ENCODE data around the gene IRF7. TPM values are rescaled to one million over a fixed set of nuclear protein-coding genes. Genes with fewer than 3 reads are reported as not detected.

The IRF7 gene
- 56.2 TPM for total RNA-seq
- long read RNA-seq, transcript IRF7-205 (11 exons, 1,974 nt), result major isoform, 44 of 166 reads
- long read RNA-seq, transcript IRF7-201 (10 exons, 1,992 nt), result minor isoform, 12 of 166 reads
- long read RNA-seq, transcript IRF7-202 (10 exons, 1,807 nt), result minor isoform, 5 of 166 reads
- long read RNA-seq, partial matches to known transcripts, result 31 of 166 reads
- long read RNA-seq, other reads (novel, unspliced or antisense), result 71 of 166 reads

DNA sequence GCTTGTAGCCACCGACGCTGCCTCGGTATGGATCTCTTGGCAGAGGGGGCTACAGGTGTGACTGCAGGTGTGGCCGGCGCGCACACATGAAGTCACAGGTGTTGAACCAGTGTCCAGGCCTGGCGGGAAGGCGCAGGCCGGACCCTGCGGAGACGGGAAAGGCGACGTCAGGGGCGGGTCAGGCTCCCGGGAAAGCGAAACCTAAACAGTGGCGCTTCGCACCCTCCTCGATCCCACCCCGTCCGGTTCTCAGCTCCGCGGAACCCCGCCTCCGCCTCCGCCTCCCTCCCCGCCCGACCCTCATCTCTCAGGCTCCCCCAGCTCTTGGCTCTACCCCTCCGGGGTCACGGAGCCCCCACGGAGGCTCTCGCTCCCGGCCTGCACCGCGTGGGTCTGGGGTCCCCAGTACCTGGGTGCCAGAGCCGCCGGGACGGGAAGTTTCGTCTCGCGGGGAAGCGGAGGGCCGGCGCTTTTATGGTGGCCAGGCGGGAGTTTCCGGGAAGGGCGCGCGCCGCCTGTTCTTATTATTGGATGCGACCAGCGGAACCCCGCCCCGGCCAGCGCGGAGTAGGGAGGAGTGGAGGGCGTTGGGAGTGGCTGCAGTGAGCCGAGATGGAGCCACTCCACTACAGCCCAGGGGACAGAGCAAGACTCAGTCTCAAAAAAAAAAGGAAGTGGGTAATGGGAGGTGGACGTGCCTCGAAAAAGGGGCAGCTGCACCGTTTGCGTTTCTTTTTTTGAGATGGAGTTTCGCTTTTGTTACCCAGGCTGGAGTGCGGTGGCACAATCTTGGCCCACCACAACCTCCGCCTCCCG, at the start of gene IRF7:
Gene IRF7 (minus strand): TSS at position 447 of the 816 bp plus-strand sequence. CDS start 586 bp downstream, outside the sequence.
- ATAC-seq (peak; percentile 86), DNase-seq (peak; percentile 99)
- Histone ChIP-seq H3K4me1 (peaks cover 28% of the 10 kb centered on the region), H3K27me3 (no peaks in the 10 kb centered on the region), H3K27ac (peak within 1 kb of the TSS; percentile 92), H3K36me3 (peaks cover 27% of the 10 kb centered on the region), H3K9me3 (no peaks in the 10 kb centered on the region), H3K4me3 (peak within 1 kb of the TSS; percentile 76)
- intact Hi-C loops (cut with DNase I), result no loop called here
- TF ChIP-seq, protein P1, sequence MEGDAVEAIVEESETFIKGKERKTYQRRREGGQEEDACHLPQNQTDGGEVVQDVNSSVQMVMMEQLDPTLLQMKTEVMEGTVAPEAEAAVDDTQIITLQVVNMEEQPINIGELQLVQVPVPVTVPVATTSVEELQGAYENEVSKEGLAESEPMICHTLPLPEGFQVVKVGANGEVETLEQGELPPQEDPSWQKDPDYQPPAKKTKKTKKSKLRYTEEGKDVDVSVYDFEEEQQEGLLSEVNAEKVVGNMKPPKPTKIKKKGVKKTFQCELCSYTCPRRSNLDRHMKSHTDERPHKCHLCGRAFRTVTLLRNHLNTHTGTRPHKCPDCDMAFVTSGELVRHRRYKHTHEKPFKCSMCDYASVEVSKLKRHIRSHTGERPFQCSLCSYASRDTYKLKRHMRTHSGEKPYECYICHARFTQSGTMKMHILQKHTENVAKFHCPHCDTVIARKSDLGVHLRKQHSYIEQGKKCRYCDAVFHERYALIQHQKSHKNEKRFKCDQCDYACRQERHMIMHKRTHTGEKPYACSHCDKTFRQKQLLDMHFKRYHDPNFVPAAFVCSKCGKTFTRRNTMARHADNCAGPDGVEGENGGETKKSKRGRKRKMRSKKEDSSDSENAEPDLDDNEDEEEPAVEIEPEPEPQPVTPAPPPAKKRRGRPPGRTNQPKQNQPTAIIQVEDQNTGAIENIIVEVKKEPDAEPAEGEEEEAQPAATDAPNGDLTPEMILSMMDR (IDR thresholded peaks at IDR 0.05), result no peak

DNA sequence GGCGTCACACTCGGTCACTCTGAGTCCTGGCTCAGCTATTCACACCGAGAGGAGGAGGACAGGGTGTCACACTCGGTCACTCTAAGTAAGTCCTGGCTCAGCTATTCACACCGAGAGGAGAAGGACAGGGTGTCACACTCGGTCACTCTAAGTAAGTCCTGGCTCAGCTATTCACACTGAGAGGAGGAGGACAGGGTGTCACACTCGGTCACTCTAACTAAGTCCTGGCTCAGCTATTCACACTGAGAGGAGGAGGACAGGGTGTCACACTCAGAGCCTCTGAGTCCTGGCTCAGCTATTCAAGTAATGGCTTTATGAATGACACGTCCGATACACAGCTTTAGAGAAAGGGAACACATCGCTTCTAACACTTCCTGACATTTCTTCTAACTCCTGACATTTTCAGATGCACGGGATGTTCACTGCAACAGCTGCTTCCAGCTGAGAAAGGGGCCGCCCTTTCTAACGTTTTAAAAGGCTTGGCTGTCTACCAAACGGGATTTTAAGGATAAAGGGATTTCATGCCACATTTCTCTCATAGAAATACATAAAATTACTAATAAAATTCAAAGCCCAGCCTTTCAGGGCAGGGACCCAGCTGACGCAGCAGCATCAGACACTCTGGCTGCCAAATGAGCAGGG, 49.4 kb upstream of the IRF7 start:
- TF ChIP-seq, protein P1 (IDR thresholded peaks at IDR 0.05), result no peak
- ATAC-seq, result no peak
- intact Hi-C loops (cut with DNase I), result no loop called here

DNA sequence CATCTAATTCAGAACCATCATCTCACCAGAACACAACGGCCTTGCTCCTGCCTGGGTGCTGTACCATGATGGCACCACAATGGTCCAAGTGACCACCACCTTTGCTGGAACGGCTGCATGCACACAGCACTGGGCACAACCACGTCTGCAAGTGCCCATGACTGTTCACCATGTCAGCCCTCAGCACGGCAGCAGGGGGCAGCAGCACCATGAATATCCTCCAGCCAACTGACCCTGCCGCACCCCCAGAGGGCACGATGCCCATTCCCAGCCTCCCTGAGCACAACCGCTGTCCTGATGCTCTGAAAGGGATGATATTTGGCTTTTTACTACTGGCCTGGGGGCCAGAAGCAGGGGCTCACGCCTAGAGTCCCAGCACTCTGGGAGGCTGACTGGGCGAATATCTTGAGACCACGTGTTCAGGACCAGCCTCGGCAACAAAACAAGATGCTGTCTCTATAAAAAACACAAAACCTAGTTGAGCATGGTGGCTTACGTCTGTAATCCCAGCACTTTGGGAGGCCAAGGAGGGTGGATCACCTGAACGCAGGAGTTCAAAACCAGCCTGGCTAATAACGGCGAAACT, 47.0 kb upstream of the IRF7 start:
- no peaks in the 10 kb centered on the region for H3K9me3 ChIP-seq
- ATAC-seq (peak; percentile 93), DNase-seq (peak; percentile 85)
- H3K4me1 ChIP-seq, result no peaks in the 10 kb centered on the region
- TF ChIP-seq, protein P1 (IDR thresholded peaks at IDR 0.05), result peak; percentile 70
- intact Hi-C loops (cut with DNase I), result loop anchor here (5.0 kb wide), 1 partner anchor 60 kb away; no protein-coding TSS in a partner anchor
- no peaks in the 10 kb centered on the region for H3K27me3 ChIP-seq
- H3K27ac ChIP-seq, result no peak overlapping the region
- peaks cover 40% of the 10 kb centered on the region for H3K36me3 ChIP-seq
- no peak overlapping the region for H3K4me3 ChIP-seq

More for the DNA sequence above, 49.4 kb upstream of the IRF7 start:
- no peak for DNase-seq
- Histone ChIP-seq H3K4me1 (no peaks in the 10 kb centered on the region), H3K4me3 (no peak overlapping the region), H3K9me3 (no peaks in the 10 kb centered on the region), H3K27me3 (no peaks in the 10 kb centered on the region), H3K36me3 (peaks cover 24% of the 10 kb centered on the region), H3K27ac (no peak overlapping the region)

DNA sequence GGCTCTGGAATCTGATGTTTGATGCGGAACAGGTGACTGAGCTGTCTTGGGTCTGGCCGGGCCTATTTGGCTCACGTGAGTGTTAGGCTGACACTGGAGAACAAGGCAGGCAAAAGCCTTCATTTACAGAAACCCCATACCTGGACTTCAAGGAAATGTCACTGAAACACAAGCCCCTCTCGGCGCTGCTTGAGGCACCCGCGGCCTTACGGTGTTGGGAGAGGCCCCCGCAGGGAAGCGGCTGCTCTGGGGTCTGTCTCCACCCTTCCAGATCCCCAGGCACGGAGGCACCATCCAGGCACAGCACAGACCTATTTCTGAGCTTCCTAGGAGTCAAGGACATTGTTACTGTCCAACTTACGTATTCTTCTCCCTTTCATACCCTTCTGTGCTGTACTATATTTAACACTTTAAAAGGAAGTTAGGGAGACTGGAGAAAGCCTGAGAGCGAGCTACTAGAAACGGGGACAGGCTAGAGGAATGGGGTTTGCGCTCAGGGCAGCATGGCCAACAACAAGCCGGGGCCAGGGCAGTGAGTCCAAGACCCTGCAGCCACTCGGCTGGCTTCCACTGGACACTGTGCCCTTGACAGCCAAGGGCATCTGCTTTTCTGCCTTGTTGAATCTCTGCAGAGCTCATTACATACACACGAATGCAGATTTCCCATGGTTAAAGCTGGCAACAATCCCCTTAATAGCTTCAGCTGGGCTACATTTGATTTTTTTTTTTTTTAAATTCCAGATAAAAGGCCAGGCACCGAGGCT, 45.1 kb upstream of the IRF7 start:
- Histone ChIP-seq H3K4me3 (no peak overlapping the region), H3K27me3 (no peaks in the 10 kb centered on the region), H3K27ac (no peak overlapping the region), H3K9me3 (no peaks in the 10 kb centered on the region), H3K4me1 (no peaks in the 10 kb centered on the region), H3K36me3 (peaks cover 42% of the 10 kb centered on the region)
- intact Hi-C loops (cut with DNase I), result loop anchor here (5.0 kb wide), 1 partner anchor 61 kb away; no protein-coding TSS in a partner anchor
- ATAC-seq (no peak), DNase-seq (no peak)
- TF ChIP-seq, protein P1 (IDR thresholded peaks at IDR 0.05), result no peak

DNA sequence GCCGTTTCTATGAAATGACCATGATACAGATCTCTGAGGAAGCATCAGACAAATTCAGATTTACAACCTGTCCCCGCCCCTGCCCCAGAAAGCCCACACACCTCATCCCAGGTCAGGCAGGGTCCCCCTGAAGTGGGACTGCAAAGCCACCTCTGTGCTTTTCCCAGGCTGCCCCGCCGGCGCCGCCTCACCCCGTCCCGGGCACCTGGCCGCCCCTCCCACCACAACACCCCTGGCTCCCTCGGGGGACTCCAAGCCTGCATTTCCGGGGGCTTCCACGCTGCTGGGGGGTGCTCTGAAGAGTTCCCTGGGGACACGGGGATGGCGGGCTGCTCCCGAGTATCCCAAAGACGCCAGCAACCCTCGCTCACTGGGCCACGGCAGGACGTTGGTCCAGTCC, 44.5 kb upstream of the IRF7 start:
- Histone ChIP-seq H3K27ac (no peak overlapping the region), H3K36me3 (peaks cover 41% of the 10 kb centered on the region), H3K4me1 (no peaks in the 10 kb centered on the region), H3K27me3 (no peaks in the 10 kb centered on the region), H3K4me3 (no peak overlapping the region), H3K9me3 (no peaks in the 10 kb centered on the region)
- no peak for ATAC-seq
- DNase-seq, result no peak
- intact Hi-C loops (cut with DNase I), result loop anchor here (5.0 kb wide), 1 partner anchor 62 kb away; no protein-coding TSS in a partner anchor
- TF ChIP-seq, protein P1 (IDR thresholded peaks at IDR 0.05), result no peak
